ENCODE results near the gene FZD10. TPM values are rescaled to one million over a fixed set of nuclear protein-coding genes. Genes with fewer than 3 reads are reported as not detected.

FZD10 gene
- total RNA-seq, 1 experiment from 2014 or later, result not detected

- TF ChIP-seq MAX (IDR thresholded peaks at IDR 0.05), result no peak
These were observed 23.5 kb downstream of the FZD10 start (continued) for GRCh38 chr12:130185455-130186391.

- H3K4me3 ChIP-seq (replicated peaks in 1 of 2; ENCODE audit: low read depth in 1 of 2, low read length in 2 of 2), result no peak overlapping the region
- DNase-seq (ENCODE audit: low read depth, low spot score), result no peak
- peaks cover 0 to 8% of the 10 kb centered on the region in 2 experiments; a peak in 2 of 4 replicates for H3K9me3 ChIP-seq (ENCODE audit: control insufficient read depth in 1 of 2, insufficient read depth in 1 of 2, low read depth in 1 of 2, low read length in 2 of 2)
- no peak overlapping the region for H3K27ac ChIP-seq (ENCODE audit: low read depth, low read length)
- no peaks in the 10 kb centered on the region for H4K20me1 ChIP-seq (ENCODE audit: insufficient read depth)
- H3K79me2 ChIP-seq (ENCODE audit: insufficient read depth, low read length), result no peaks in the 10 kb centered on the region
- CTCF ChIA-PET, result no interaction called here
- H3K9ac ChIP-seq (ENCODE audit: low read length), result no peak overlapping the region
- H3K4me1 ChIP-seq (ENCODE audit: control insufficient read depth in 1 of 2, insufficient read depth in 2 of 2, low read length in 2 of 2), result no peaks in the 10 kb centered on the region
- RAD21 ChIA-PET (ENCODE audit: low non-redundant PET in 1 of 2, low total read pairs in 2 of 2, uncharacterized antibody in 2 of 2, unreplicated experiment in 2 of 2), result no interaction called here
- H2AFZ ChIP-seq (ENCODE audit: low read depth, low read length, poor library complexity, severe bottlenecking), result no peak overlapping the region
- 0 out of 4 replicates have a peak, but pooled peaks cover 0 to 2% of the 10 kb centered on the region in 2 experiments for H3K36me3 ChIP-seq (ENCODE audit: control insufficient read depth in 1 of 2, insufficient read depth in 2 of 2, low read length in 2 of 2)
- TF ChIP-seq ATF3 (IDR thresholded peaks at IDR 0.05) (no peak), CEBPB (IDR thresholded peaks at IDR 0.05; ENCODE audit: low read depth) (no peak), POLR2A (IDR thresholded peaks at IDR 0.05; ENCODE audit: borderline replicate concordance, extremely low read depth, insufficient read depth, insufficient read length) (no peak), RAD21 (IDR thresholded peaks at IDR 0.05; ENCODE audit: low read depth) (no peak), CTCF (IDR thresholded peaks at IDR 0.05 in 2 of 3, conservative IDR thresholded peaks at IDR 0.05 in 1 of 3; ENCODE audit: borderline replicate concordance in 1 of 3, insufficient read depth in 1 of 3, low read depth in 2 of 3, low read length in 2 of 3) (no peak), FOSL1 (IDR thresholded peaks at IDR 0.05; ENCODE audit: low read depth) (no peak), MAX (IDR thresholded peaks at IDR 0.05) (no peak), REST (IDR thresholded peaks at IDR 0.05; ENCODE audit: low read depth) (no peak), EGR1 (IDR thresholded peaks at IDR 0.05; ENCODE audit: low read depth) (no peak), SRF (IDR thresholded peaks at IDR 0.05; ENCODE audit: low read depth) (no peak), SIN3A (IDR thresholded peaks at IDR 0.05; ENCODE audit: low read depth) (no peak), EZH2 (IDR thresholded peaks at IDR 0.05) (no peak), ZBTB33 (IDR thresholded peaks at IDR 0.05; ENCODE audit: extremely low read depth, insufficient replicate concordance, low read length) (no peak)
- no peaks in the 10 kb centered on the region for H3K27me3 ChIP-seq (ENCODE audit: insufficient read depth, low read length)
- POLR2A ChIA-PET, result no interaction called here
- H3K4me2 ChIP-seq (ENCODE audit: low read length), result no peak overlapping the region
- ATAC-seq, result no peak
- H3K9me2 ChIP-seq (ENCODE audit: insufficient read depth), result no peaks in the 10 kb centered on the region
- no TSS peak for BruUV-seq (replicated peaks)
- intact Hi-C loops (cut with micrococcal nuclease), result no loop called here
These were observed 24.5 kb downstream of the FZD10 start for GRCh38 chr12:130186651-130187268.

Data from HCT116 (cell line).